HG03558 (cell line): ENCODE measurements around the gene ARL5C.
A peak's percentile ranks its signal among the peaks of the same experiment; 100 is the strongest.

Experiments used
- ATAC-seq: cut with Tn5 transposase; IDR thresholded peaks from one replicate; pipeline ENCODE4 v1.9.1; 2021; ENCODE audit warnings: moderate number of reproducible peaks; ENCODE audit not compliant: unreplicated experiment; ENCODE audit errors: extremely low read depth

Gene ARL5C, protein sequence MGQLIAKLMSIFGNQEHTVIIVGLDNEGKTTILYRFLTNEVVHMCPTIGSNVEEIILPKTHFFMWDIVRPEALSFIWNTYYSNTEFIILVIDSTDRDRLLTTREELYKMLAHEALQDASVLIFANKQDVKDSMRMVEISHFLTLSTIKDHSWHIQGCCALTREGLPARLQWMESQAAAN

GRCh38 chr17:39165841-39166349 lies at the start of gene ARL5C:
Gene ARL5C (minus strand): TSS chr17:39166161. CDS start chr17:39165760, 401 bp downstream.
- no peak for ATAC-seq

DNA sequence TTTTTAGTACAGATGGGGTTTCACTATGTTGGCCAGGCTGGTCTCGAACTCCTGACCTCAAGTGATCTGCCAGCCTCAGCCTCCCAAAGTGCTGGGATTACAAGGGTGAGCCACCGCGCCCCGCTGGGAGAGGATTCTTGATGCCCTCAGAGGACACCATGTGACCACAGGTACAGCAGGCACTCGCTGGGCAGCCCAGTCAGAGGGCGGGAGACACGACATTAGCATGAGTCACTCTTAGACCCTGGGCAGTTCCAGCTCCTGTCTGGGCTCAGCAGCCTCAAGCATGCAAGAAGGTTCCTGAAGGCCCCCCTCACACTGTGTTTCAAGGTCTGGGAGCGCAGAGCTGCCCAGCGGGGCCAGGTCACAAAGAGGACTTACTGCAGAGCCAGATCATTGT lies 47.9 kb upstream of the ARL5C start:
- ATAC-seq: no peak

- no peak for ATAC-seq
These were observed 47.0 kb upstream of the ARL5C start for GRCh38 chr17:39212841-39213480.

GRCh38 chr17:39212195-39212810 lies 46.3 kb upstream of the ARL5C start:
- no peak for ATAC-seq

DNA sequence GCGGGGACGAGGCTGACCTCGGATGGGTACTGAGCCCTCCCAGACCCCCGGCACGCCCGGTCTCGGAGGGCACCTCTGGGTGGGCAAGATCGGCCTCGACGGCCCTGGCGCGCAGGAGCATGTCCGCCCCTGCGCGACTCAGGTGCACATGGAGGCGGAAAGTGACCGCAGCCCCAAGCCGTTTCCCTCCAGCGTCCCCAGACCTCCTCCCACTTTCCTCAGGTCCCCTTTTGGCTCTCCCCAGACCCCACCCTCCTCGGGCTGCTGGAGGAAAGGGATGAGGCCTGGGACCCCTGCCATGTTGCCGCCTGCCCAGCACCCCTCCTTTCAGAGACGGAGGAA lies 44.1 kb upstream of the ARL5C start:
- no peak for ATAC-seq

DNA sequence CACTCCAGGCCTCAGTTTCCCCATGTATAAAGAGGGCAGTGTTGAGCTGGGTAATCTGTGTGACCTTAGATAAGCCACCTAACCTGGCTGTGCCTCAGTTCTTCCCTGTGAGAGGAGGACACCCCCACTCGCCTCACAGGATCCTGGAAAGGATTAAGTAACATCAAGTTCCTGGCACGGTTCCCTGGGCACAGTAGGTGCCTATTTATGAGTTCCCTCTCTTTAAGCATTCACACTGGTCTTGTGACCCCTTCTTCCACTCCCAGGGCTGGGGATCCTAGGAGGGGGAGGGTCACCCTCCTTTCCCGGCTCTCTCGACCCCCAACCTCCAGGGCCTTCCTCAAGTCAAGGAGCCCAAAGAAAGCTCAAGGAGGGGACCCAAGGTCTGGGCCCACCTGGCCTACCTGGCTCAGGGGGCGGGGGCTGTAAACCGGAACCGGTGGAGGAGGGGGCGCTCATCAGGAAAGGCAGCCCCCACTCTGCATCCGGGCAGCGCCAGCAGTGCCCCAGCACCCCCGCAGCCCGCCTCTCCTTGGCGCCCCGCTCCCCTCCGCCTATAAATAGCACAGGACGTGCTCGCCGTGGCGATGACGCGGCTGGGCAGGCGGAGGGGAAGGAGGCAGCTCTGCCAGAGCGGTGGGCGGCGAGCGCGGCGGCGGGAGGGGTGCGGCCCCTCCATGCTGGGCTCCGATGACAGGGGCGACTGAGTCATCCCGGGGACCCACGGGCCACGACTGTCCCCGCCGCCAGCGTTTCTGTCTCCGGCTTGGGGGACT lies 43.5 kb upstream of the ARL5C start:
- no peak for ATAC-seq

GRCh38 chr17:39208893-39209292 lies 42.9 kb upstream of the ARL5C start:
- no peak for ATAC-seq

DNA sequence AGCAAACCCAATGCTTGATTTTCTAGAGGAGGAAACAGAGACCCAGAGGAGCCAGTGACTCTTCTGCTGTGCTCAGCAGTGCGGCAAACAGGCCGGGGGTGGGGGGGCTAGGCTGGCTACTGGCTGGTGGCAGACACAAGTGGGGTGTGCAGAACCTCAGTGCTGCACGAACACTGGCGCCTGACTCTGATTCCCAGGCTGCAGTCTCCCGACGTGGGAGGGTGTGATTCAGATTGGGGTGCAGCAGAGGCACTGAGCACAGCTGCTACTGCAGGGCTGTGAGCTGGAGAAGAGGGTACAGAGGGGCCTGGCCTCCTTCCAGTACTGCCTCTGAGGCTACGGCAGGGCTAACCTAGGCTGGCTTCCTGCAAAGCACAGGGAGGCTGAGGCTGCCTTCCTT lies 42.2 kb upstream of the ARL5C start:
- no peak for ATAC-seq

DNA sequence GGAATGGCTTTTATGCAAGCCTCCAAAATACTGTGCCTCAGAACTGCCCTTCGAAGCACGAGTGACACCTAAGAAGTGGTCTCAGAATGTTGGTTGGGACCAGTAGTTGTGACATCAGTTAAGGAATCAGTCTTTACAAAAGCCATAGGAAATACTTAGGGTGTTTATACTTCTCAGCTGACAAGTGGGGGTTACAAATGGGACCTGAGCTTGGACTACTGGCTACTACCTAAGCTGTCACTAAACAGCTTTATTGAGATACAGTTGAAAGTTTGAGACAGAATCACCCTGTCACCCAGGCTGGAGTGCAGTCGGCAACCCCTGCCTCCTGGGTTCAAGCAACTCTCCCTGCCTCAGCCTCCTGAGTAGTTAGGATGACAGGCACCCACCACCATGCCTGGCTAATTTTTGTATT lies 39.2 kb upstream of the ARL5C start:
- no peak for ATAC-seq

GRCh38 chr17:39204245-39204644 lies 38.3 kb upstream of the ARL5C start:
- ATAC-seq: no peak

- no peak for ATAC-seq
These were observed 35.1 kb upstream of the ARL5C start for GRCh38 chr17:39200957-39201510.

GRCh38 chr17:39200070-39200879 lies 34.3 kb upstream of the ARL5C start, which contains the start of gene RPL19:
Gene RPL19 (plus strand): TSS chr17:39200283. CDS start chr17:39200345, 62 bp downstream.
- ATAC-seq: peak; percentile 40

DNA sequence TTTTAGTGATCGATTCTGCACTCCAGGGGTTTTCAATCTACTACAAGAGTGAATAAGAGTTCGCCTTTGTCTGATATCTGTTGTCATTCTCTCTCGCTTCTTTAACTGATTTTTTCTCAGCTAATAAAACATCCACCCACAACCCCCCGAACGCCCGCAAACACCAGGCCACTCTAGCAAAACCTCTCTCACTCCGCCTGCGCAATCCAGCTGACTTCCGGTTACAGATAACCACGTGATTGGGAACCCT lies 33.8 kb upstream of the ARL5C start:
- peak; percentile 46 for ATAC-seq

GRCh38 chr17:39198186-39198566 lies 32.2 kb upstream of the ARL5C start:
- no peak for ATAC-seq

DNA sequence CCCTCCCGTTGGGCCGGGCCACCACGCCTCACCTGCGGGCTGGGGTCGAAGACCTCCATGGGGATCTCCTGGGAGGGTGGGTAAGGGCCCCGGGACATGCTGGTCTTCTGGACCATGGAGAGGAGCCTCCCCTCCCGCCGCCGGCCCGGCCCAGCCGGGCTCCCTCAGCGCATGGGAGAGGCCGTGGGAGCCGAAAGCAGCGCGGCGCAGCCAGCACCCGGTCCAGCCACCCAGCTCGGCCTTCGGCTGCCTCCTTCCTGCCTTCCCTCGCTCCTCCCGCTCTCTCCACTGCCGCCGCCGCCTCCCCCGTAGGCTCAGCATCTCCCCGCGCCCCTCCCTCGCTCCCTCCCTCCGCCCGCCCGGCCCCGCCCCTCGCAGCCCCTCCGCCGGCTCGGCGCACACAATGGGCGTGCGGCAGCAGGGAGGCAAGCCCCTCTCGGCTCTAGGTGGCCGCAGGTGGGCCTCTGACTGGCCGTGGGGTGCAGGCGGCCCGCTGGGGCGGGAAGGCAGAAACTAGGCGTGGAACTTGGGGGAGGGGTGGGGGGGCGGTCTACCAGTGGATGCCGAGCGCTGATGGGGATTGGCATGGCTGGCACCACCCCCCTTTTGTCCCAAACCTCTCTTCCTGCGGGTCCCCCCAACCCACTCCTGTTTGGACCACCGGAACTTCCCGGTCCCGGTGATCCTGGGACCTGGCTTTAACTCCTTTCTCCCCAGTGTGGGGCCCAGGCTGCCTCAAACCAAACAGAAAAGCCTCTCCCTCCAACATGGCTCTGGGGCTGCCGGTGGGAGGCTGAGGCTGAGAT lies 31.6 kb upstream of the ARL5C start, which contains the start of gene CACNB1:
Gene CACNB1, minus strand, starts transcription at position 290 of the 806 bp plus-strand sequence. Its CDS starts 174 bp downstream, at position 116.
- ATAC-seq: no peak

DNA sequence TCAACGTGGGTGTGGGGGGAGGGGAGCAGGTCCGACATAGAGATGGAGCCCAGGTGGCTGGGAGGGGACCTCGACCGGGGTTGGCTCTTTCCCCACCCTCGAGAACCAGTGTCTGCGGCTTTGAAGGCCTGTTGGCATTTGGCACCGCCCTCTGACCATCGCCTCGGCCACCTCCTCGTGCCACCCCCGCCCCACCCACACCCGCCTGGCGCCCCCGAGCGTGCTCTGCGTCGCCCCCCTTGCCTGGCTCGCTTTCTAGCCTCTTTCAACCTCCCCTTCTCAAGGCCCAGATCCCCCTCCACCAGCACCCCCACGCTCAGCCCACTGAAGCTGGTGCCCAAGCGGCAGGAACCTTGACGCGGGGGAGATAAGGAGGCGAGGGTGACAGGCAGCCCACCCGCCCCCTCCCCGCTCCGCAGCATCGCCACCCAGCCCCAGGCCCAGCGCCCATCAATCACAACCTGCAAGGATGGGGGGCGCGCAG lies 30.9 kb upstream of the ARL5C start:
- ATAC-seq: no peak

GRCh38 chr17:39196241-39196807 lies 30.4 kb upstream of the ARL5C start:
- ATAC-seq: no peak

- ATAC-seq: no peak
These were observed 29.7 kb upstream of the ARL5C start for GRCh38 chr17:39195568-39196160.
